ENCODE results near the gene ALDH7A1.
"Not testable (repeated sequence)": the region's sequence is repeated elsewhere in the genome, so short reads cannot be mapped to it uniquely, and the experiment has no call there.

The ALDH7A1 gene

GRCh38 chr5:126591549-126591948, 3.5 kb downstream of the ALDH7A1 start:
- DNase-seq = no peak

- no peak for DNase-seq
Observed at GRCh38 chr5:126589536-126590297, 5.3 kb downstream of the ALDH7A1 start.

- no peak for DNase-seq
Observed at GRCh38 chr5:126587551-126588390, 7.2 kb downstream of the ALDH7A1 start.

DNA sequence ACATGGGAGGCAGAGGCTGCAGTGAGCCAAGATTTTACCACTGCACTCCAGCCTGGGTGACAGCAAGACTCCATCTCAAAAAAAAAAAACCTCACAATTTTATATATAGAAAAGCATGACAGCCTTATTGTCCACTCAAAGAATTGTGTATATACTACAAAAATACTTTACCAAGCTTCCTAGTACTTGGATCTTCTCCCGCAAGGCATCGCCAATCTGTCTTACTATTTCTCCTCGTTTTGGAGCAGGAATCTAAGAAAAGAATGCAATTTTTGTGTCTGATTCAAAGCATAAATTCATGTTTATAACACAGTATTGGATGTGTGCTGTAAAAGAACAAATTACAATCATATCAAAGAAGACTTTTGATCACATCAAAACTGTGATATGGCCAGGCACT, 11.3 kb downstream of the ALDH7A1 start:
- DNase-seq = no peak

DNA sequence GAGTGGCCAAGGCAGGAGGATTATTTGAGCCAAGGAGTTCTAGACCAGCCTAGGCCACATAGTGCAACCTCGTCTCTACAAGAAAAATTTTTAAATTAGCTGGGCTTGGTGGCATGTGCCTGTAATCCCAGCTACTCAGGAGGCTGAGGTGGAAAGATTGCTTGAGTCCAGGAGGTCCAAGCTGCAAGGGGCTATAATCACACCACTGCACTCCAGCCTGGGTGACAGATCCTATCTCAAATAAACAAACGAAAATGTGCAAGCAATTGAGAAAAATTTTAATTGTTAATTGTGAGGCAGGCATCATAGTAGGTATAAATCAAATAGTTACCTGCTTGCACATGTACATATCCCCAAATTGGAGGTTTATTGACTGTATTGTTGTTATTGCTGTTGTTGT, 15.3 kb downstream of the ALDH7A1 start:
- DNase-seq = no peak

DNA sequence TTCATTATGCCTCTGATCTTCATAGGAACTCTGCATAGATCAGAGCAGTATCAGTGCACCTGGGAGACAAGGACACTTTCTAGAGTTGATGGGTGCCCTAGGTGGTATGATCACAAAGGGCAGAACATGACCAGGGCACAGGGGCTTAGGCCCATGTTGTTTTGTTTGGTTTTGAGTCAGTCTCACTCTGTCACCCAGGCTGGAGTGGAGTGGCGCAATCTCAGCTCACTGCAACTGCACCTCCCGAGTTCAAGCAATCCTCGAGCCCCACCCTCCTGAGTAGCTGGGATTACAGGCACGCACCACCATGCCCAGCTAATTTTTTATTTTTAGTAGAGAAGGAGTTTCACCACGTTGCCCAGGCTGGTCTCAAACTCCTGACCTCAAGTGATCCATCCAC, 17.6 kb downstream of the ALDH7A1 start:
- no peak for DNase-seq

GRCh38 chr5:126576974-126577373, 18.0 kb downstream of the ALDH7A1 start:
- DNase-seq = no peak

- no peak for DNase-seq
Observed at GRCh38 chr5:126575644-126576043, 19.4 kb downstream of the ALDH7A1 start.

DNA sequence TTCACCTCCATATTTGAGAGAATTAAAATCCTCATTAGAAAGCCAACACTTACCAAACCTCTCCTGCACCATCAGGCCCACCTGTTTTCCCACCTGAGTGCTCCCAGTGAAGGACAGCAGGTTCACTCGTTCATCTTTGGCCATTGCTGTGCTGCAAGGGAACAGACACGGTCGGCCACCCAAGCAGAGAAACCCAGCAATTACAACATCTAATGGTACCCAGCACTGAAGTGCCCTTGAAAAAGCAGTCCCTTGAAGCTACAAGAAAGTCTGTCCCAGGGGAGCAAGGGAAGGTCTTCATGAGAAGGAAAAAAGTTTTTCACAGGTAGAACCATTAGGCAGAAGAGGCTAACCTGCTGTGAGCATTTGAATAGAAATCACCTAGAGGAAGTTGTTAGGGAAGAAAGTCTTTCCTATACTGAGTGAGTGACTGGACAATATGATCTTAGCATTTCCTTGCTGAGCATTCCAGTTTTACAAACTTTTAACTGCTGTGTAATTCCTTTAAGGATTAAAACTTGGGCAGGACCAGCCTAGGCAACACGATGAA, 26.7 kb downstream of the ALDH7A1 start:
- DNase-seq = no peak

DNA sequence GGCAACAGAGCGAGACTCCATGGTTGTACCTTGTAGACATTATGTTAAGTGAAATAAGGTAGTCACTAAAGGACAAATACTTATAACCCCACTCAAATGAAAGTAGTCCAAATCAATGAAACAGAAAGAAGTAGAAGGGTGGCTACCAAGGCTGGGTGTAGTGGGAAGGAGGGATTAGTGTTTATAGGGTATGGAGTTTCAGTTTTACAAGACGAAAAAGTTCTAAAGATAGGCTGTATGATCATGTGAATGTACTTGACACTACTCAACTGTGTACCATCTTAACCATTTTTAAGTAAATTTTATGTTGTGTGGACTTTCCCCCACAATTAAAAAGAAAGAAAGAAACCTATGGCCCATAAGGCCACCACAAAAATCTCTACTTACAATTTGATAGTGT, 32.2 kb downstream of the ALDH7A1 start:
- no peak for DNase-seq

- no peak for DNase-seq
Observed at GRCh38 chr5:126561908-126562307, 33.1 kb downstream of the ALDH7A1 start.

DNA sequence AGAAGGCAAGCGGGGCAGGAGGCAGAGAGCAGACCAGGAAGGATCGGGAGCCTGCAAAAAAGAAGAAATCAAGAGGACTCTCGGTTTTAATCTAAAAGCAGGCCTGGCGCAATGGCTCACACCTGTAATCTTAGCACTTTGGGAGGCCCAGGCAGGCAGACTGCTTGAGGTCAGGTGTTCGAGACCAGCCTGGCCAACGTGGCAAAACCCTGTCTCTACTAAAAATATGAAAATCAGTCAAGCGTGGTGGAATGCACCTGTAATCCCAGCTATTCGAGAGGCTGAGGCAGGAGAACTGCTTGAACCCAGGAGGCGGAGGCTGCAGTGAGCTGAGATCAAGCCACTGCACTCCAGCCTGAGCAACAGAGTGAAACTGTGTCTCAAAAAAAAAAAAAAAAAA, 39.9 kb downstream of the ALDH7A1 start:
- DNase-seq = not testable (repeated sequence)

- DNase-seq = no peak
Observed at GRCh38 chr5:126552614-126553013, 42.4 kb downstream of the ALDH7A1 start.

GRCh38 chr5:126544087-126544740, 50.8 kb downstream of the ALDH7A1 start:
- peak; percentile 0 for DNase-seq

DNA sequence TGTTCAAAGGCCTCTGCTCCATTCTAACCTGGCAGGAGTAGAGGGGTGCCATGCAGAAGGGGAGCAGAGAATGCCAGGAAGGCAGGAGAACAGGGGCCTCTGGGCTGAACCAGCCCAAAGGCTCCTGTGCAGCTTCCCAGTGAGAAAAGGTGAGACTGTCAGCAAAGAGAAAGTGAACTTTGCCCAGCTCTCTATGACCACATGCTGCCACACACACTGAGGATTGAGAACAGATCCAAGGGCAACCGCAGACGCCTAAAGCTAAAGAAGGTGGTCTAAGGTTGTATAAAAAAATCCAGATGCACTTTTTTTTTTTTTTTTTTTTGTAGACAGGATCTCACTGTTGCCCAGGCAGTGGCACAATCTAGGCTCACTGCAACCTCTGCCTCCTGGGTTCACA, 51.4 kb downstream of the ALDH7A1 start:
- DNase-seq = no peak

DNA sequence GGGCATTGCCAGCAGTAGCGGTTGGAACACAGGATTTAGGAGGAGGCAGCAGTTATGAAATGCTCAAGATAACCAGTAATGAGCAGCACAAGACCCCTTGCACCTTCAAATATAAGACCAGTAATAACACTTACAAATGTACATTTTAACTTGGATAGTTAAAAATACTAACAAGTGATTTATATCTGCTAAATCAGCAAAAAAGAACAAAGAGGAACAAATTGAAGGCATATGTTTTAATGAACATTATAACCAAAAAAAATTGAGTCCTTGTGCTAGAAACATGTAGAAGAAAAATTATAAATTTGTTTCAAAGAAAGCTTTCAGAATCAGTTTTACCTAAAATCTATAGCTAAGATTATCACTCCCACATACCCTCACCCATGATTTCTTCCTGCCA, 52.0 kb downstream of the ALDH7A1 start:
- no peak for DNase-seq

- DNase-seq = no peak
Observed at GRCh38 chr5:126542441-126542840, 52.6 kb downstream of the ALDH7A1 start.

DNA sequence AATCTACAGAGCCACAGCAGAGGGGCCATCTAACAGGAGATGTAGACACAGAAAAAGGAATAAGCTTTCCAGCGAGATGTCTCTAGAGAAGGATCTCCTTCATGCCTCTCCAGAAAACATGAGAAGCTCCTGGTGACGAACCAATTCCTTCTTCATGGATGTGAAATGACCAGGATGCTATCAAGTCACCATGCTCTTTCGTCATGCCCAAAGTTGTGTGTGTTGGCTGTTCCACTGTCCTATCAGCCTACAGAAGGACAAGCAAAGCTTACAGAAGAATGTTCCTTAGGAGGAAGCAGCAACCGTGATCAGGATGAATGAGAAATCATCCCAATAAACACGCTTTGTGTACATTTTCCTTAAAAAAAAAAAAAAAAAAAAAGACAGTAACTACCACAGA, 54.4 kb downstream of the ALDH7A1 start:
- no peak for DNase-seq

DNA sequence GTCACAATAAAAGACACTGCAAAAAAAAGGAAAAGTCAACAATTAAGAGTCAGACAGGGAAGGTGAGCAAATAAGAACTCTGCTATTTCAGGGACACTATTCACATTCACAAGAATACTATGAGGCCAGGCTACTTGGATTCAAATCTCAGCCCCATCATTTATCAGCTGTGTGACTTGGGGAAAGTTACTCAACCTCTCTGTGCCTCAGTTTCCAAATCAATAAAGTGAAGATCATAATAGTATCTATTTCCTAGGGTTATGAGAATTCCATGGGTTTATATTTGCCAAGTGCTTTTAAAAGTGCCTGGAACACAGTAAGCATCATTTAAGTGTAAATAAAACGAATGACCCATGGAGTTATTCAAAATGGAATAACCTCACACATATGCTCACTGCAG, 56.4 kb downstream of the ALDH7A1 start:
- DNase-seq = no peak

DNA sequence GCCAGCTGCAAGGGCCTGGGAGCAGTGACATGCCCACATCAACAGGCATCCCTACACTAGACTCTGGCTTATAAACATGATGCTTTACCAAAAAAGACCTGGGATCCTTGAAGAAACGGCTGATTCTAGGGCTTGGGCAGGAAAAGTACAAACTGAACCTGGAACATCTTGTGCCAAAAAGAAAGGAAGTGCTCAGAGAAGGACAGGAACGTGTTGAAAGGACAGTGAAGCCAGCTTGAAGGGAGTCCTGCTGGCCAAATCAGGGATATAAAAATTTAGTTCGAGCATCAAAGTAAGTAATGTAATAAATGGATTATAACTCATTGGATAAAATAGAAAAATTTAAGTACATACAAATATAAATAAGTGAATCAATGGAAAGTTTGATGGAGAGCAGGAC, 58.1 kb downstream of the ALDH7A1 start:
- no peak for DNase-seq

- no peak for DNase-seq
Observed at GRCh38 chr5:126535856-126536545, 59.0 kb downstream of the ALDH7A1 start.

DNA sequence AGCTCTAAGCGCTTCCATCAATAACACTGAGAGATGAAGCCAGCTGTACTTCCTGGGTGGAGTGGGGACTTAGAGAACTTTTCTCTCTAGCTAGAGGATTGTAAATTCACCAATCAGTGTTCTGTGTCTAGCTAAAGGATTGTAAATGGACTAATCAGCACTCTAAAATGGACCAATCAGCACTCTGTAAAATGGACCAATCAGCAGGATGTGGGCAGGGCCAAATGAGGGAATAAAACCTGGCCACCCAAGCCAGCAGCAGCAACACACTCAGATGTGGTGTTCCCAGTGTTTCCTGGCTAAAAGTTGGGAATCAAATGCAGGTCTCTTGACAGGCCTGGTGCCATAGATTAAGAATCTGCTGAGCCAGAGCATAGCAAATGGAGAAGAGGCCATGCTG, 60.5 kb downstream of the ALDH7A1 start:
- no peak for DNase-seq
